OCI-LY1 (cell line): Measurements from ENCODE around the gene MAPK9.

Experiments
- H2AFZ ChIP-seq: fragments of 200-600 bp; sonication (generic), shearing (Covaris generic); 2 replicates; pipeline ENCODE4 v1.6.0; 2014; ENCODE audit warnings: antibody characterized with exemption, mild to moderate bottlenecking, low read length
- H3F3A ChIP-seq: fragments of 200-600 bp; sonication (generic), shearing (Covaris generic); 2 replicates; pipeline ENCODE4 v1.6.0; 2014; ENCODE audit warnings: mild to moderate bottlenecking, antibody characterized with exemption, low read length, moderate library complexity; ENCODE audit not compliant: insufficient read depth
- H3K27ac ChIP-seq: fragments of 200-600 bp; sonication (generic); 2 replicates; pipeline ENCODE4 v1.5.1; 2014; ENCODE audit warnings: low read length, mixed run types, mild to moderate bottlenecking, low read depth; ENCODE audit not compliant: poor library complexity, severe bottlenecking
- H3K27me3 ChIP-seq: fragments of 200-600 bp; sonication (generic); 2 replicates; pipeline ENCODE4 v1.6.0; 2014; ENCODE audit warnings: antibody characterized with exemption, mild to moderate bottlenecking, low read length, moderate library complexity; ENCODE audit not compliant: insufficient read depth
- H3K36me3 ChIP-seq: fragments of 200-600 bp; sonication (generic); 2 replicates; pipeline ENCODE4 v1.6.1; 2014; ENCODE audit warnings: mild to moderate bottlenecking, antibody characterized with exemption, low read length, moderate library complexity, mixed read lengths; ENCODE audit not compliant: insufficient read depth
- H3K4me1 ChIP-seq: fragments of 200-600 bp; sonication (generic); 2 replicates; pipeline ENCODE4 v1.5.1; 2014; ENCODE audit warnings: mild to moderate bottlenecking, low read length, moderate library complexity; ENCODE audit not compliant: insufficient read depth, severe bottlenecking
- H3K4me2 ChIP-seq: fragments of 200-600 bp; sonication (generic), shearing (Covaris generic); 2 replicates; pipeline ENCODE4 v1.6.1; 2014; ENCODE audit warnings: low read length
- H3K4me3 ChIP-seq: fragments of 200-600 bp; sonication (generic); 2 replicates; pipeline ENCODE4 v1.5.1; 2014; ENCODE audit warnings: low read length, low read depth, mild to moderate bottlenecking, mixed read lengths; ENCODE audit not compliant: poor library complexity, severe bottlenecking
- H3K79me2 ChIP-seq: fragments of 200-600 bp; shearing (Covaris generic); 2 replicates; pipeline ENCODE4 v1.6.1; 2016; ENCODE audit warnings: mixed run types, low read length, mixed read lengths; ENCODE audit not compliant: insufficient read depth
- H3K9ac ChIP-seq: fragments of 200-600 bp; sonication (generic), shearing (Covaris generic); 2 replicates; pipeline ENCODE4 v1.6.1; 2014; ENCODE audit warnings: mild to moderate bottlenecking, low read length, mixed read lengths
- H3K9me2 ChIP-seq: fragments of 200-600 bp; sonication (generic), shearing (Covaris generic); 2 replicates; pipeline ENCODE4 v1.6.1; 2014; ENCODE audit warnings: low read depth, mild to moderate bottlenecking, low read length, mixed read lengths
- H3K9me3 ChIP-seq: fragments of 200-600 bp; shearing (Covaris generic); 2 replicates; pipeline ENCODE4 v1.6.1; 2014; ENCODE audit warnings: low read length, mixed read lengths
- H4K20me1 ChIP-seq: fragments of 200-600 bp; sonication (generic), shearing (Covaris generic); 2 replicates; pipeline ENCODE4 v1.6.0; 2016; ENCODE audit warnings: mild to moderate bottlenecking, low read length; ENCODE audit not compliant: insufficient read depth
- CTCF ChIP-seq: fragments of 200-600 bp; sonication (generic), shearing (Covaris generic); IDR thresholded peaks from 2 replicates; pipeline ENCODE4 v1.5.1; 2017; ENCODE audit warnings: mild to moderate bottlenecking, antibody characterized with exemption, low read length, moderate library complexity, mixed read lengths
- EZH2 ChIP-seq: fragments of 200-600 bp; sonication (generic), shearing (Covaris generic); IDR thresholded peaks from 2 replicates; pipeline ENCODE4 v1.8.0; 2017; ENCODE audit warnings: borderline replicate concordance, mixed run types, mild to moderate bottlenecking, antibody characterized with exemption, low read length, moderate library complexity, mixed read lengths

The MAPK9 gene

DNA sequence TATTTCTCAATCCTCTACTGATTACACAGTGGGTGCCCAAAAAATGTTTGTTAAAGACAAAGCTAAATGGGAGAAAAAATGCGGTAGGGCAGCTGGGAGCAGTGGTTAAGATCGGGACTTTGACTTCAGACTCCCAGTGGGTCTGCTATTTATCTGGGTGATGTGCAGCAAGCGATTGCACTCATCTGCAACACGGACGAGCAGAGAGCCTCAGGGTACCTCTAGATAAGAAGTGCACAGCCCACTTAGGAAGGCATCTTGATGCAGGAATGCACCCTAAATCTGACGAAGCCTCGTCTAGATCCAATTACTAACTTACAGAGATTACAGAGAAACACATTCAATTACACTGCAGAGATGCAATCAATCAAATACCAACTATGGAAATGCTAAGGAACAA is 4.0 kb downstream of the MAPK9 start:
- Histone ChIP-seq H4K20me1 (no peaks in the 10 kb centered on the region), H3K9ac (no peak overlapping the region), H3K36me3 (peaks cover 54% of the 10 kb centered on the region), H3F3A (no peaks in the 10 kb centered on the region), H3K79me2 (peaks cover 29% of the 10 kb centered on the region), H3K27ac (no peak overlapping the region), H3K9me3 (0 out of 2 replicates have a peak, but pooled peaks cover 7% of the 10 kb centered on the region), H3K4me2 (no peak overlapping the region), H3K4me1 (peaks cover 11% of the 10 kb centered on the region), H3K9me2 (no peaks in the 10 kb centered on the region), H2AFZ (no peak overlapping the region), H3K27me3 (no peaks in the 10 kb centered on the region), H3K4me3 (no peak overlapping the region)
- TF ChIP-seq EZH2 (no peak), CTCF (no peak)

GRCh38 chr5:180287404-180287803 is 4.5 kb downstream of the MAPK9 start:
- no peak overlapping the region for H3K9ac ChIP-seq
- no peaks in the 10 kb centered on the region for H3K9me2 ChIP-seq
- 0 out of 2 replicates have a peak, but pooled peaks cover 7% of the 10 kb centered on the region for H3K9me3 ChIP-seq
- H3K27ac ChIP-seq, result no peak overlapping the region
- H3K36me3 ChIP-seq, result peaks cover 58% of the 10 kb centered on the region
- H4K20me1 ChIP-seq, result no peaks in the 10 kb centered on the region
- H2AFZ ChIP-seq, result no peak overlapping the region
- H3F3A ChIP-seq, result no peaks in the 10 kb centered on the region
- peaks cover 11% of the 10 kb centered on the region for H3K4me1 ChIP-seq
- H3K27me3 ChIP-seq, result no peaks in the 10 kb centered on the region
- H3K4me2 ChIP-seq, result no peak overlapping the region
- no peak overlapping the region for H3K4me3 ChIP-seq
- no peak for TF ChIP-seq EZH2
- TF ChIP-seq CTCF, result no peak
- H3K79me2 ChIP-seq, result peaks cover 29% of the 10 kb centered on the region

- H3K27me3 ChIP-seq, result no peaks in the 10 kb centered on the region
- no peaks in the 10 kb centered on the region for H3F3A ChIP-seq
- H4K20me1 ChIP-seq, result no peaks in the 10 kb centered on the region
- no peak overlapping the region for H3K4me3 ChIP-seq
- H3K4me1 ChIP-seq, result no peaks in the 10 kb centered on the region
- H3K4me2 ChIP-seq, result no peak overlapping the region
- no peak overlapping the region for H3K9ac ChIP-seq
- H3K9me2 ChIP-seq, result no peaks in the 10 kb centered on the region
- H3K36me3 ChIP-seq, result peaks cover 91% of the 10 kb centered on the region
- TF ChIP-seq CTCF (no peak), EZH2 (no peak)
- peaks cover 14% of the 10 kb centered on the region; the same call in 1 of the 2 replicates for H3K79me2 ChIP-seq
- H3K27ac ChIP-seq, result no peak overlapping the region
- no peak overlapping the region for H2AFZ ChIP-seq
- H3K9me3 ChIP-seq, result peaks cover 18% of the 10 kb centered on the region; the same call in 1 of the 2 replicates
These were observed 7.7 kb downstream of the MAPK9 start for GRCh38 chr5:180284149-180284548.
